H1 (cell line): ENCODE results near the gene COX14. TPM values are rescaled to one million over a fixed set of nuclear protein-coding genes. Genes with fewer than 3 reads are reported as not detected.

ENCODE experiments used
- CTCF ChIA-PET: fragments of 300-600 bp; sonication (Branson Sonifier 250); formaldehyde crosslinking; loops from one replicate; lab custom pipeline; 2021; ENCODE audit not compliant: partially characterized antibody; lab: Charles Lee
- POLR2A ChIA-PET: fragments of 300-600 bp; sonication (Branson Sonifier 250); formaldehyde crosslinking; loops from one replicate; lab custom pipeline; 2021; ENCODE audit warnings: inconsistent platforms; ENCODE audit not compliant: partially characterized antibody; lab: Charles Lee
- DNase-seq, 2 experiments: peaks; one replicate each; pipeline versions ENCODE4 v3.0.0 to v3.0.0-alpha.2; 2010 to 2022; ENCODE audit warnings: low spot score in 2 of 2, low read depth in 1 of 2, mixed read lengths in 1 of 2
- FAIRE-seq: peaks from 2 replicates; lab custom pipeline; 2011; peaks lifted over from hg19 to GRCh38; lab: Jason Lieb, UNC
- H2AFZ ChIP-seq: 2 replicates; pipeline ENCODE4 v1.8.1; 2012; ENCODE audit warnings: low read length, inconsistent platforms
- H2AK5ac ChIP-seq: 2 replicates; pipeline ENCODE4 v1.6.1; 2013; ENCODE audit warnings: low read depth, low read length
- H2BK120ac ChIP-seq: replicated peaks from 2 replicates; pipeline ENCODE3; 2013; ENCODE audit warnings: low read depth, low read length, inconsistent platforms
- H2BK12ac ChIP-seq: 2 replicates; pipeline ENCODE4 v1.6.1; 2013; ENCODE audit warnings: low read depth, low read length
- H2BK15ac ChIP-seq: 2 replicates; pipeline ENCODE4 v1.6.1; 2013; ENCODE audit warnings: low read length
- H2BK20ac ChIP-seq: 2 replicates; pipeline ENCODE4 v1.6.1; 2013; ENCODE audit warnings: low read length
- H2BK5ac ChIP-seq: 2 replicates; pipeline ENCODE4 v1.6.1; 2013; ENCODE audit warnings: low read depth, low read length
- H3K14ac ChIP-seq: 2 replicates; pipeline ENCODE4 v1.6.1; 2013; ENCODE audit warnings: inconsistent platforms; ENCODE audit not compliant: insufficient read length
- H3K18ac ChIP-seq: 2 replicates; pipeline ENCODE4 v1.6.1; 2013; ENCODE audit warnings: low read length; ENCODE audit errors: extremely low read depth
- H3K23ac ChIP-seq: 2 replicates; pipeline ENCODE4 v1.6.1; 2013; ENCODE audit warnings: inconsistent platforms; ENCODE audit not compliant: insufficient read length
- H3K23me2 ChIP-seq: 2 replicates; pipeline ENCODE4 v1.6.1; 2013; ENCODE audit warnings: low read depth, low read length
- H3K27ac ChIP-seq: 2 replicates; pipeline ENCODE4 v1.6.1; 2011; ENCODE audit warnings: low read depth, low read length, inconsistent platforms
- H3K27me3 ChIP-seq, 4 experiments: replicated peaks in 1 of 4; 1 replicate in 1 of 4; 2 replicates in 3 of 4; pipeline versions ENCODE4 v1.6.1 to v1.8.1; 2011 to 2013; ENCODE audit warnings: low read length in 3 of 4, mild to moderate bottlenecking in 3 of 4, inconsistent platforms in 2 of 4, mixed read lengths in 2 of 4, moderate library complexity in 1 of 4; ENCODE audit not compliant: control insufficient read depth in 3 of 4, insufficient read depth in 3 of 4; ENCODE audit errors: extremely low read depth in 1 of 4
- H3K36me3 ChIP-seq, 4 experiments: 2 replicates each; pipeline versions ENCODE4 v1.6.1 to v1.8.1; 2011 to 2013; ENCODE audit warnings: mild to moderate bottlenecking in 4 of 4, low read length in 3 of 4, moderate library complexity in 2 of 4, control low read depth in 1 of 4, inconsistent platforms in 1 of 4; ENCODE audit not compliant: insufficient read depth in 4 of 4, control insufficient read depth in 2 of 4
- H3K4ac ChIP-seq: replicated peaks from 2 replicates; pipeline ENCODE3; 2013; ENCODE audit warnings: low read length, low read depth, mixed read lengths, inconsistent platforms; ENCODE audit not compliant: insufficient read length
- H3K4me1 ChIP-seq, 4 experiments: replicated peaks in 1 of 4; 1 replicate in 1 of 4; 2 replicates in 3 of 4; pipeline versions ENCODE4 v1.6.1 to v1.8.1; 2011 to 2013; ENCODE audit warnings: low read length in 3 of 4, inconsistent platforms in 2 of 4, mixed read lengths in 1 of 4; ENCODE audit not compliant: insufficient read depth in 4 of 4, control insufficient read depth in 3 of 4
- H3K4me2 ChIP-seq, 2 experiments: 2 replicates each; pipeline versions ENCODE4 v1.6.1 to v1.8.1; 2011 to 2013; ENCODE audit warnings: low read depth in 2 of 2, low read length in 2 of 2, control low read depth in 1 of 2, inconsistent platforms in 1 of 2, mild to moderate bottlenecking in 1 of 2; ENCODE audit not compliant: insufficient read depth in 1 of 2
- H3K4me3 ChIP-seq, 4 experiments: fragments of 200-600, 300-600 bp in 1 of 4; sonication (generic), shearing (Covaris generic), sonication (Bioruptor Twin) in 1 of 4; 2 replicates each; pipeline versions ENCODE4 v1.5.1 to v1.8.1; 2011 to 2016; ENCODE audit warnings: low read length in 4 of 4, low read depth in 3 of 4, control low read depth in 2 of 4, inconsistent platforms in 2 of 4, mild to moderate bottlenecking in 2 of 4, mixed read lengths in 1 of 4, moderate library complexity in 1 of 4; ENCODE audit not compliant: insufficient read depth in 2 of 4; ENCODE audit errors: extremely low read depth in 1 of 4
- H3K56ac ChIP-seq: replicated peaks from 2 replicates; pipeline ENCODE3; 2013; ENCODE audit warnings: low read depth, mild to moderate bottlenecking, mixed read lengths, low read length, inconsistent platforms; ENCODE audit not compliant: insufficient read length
- H3K79me1 ChIP-seq: 2 replicates; pipeline ENCODE4 v1.6.1; 2013; ENCODE audit warnings: low read depth, low read length, control low read depth
- H3K79me2 ChIP-seq, 2 experiments: 2 replicates each; pipeline versions ENCODE4 v1.6.1 to v1.8.1; 2012 to 2013; ENCODE audit warnings: low read length in 2 of 2, mild to moderate bottlenecking in 2 of 2, inconsistent platforms in 1 of 2; ENCODE audit not compliant: insufficient read depth in 2 of 2, control insufficient read depth in 1 of 2
- H3K9ac ChIP-seq, 4 experiments: replicated peaks in 1 of 4; 1 replicate in 1 of 4; 2 replicates in 3 of 4; pipeline versions ENCODE4 v1.6.1 to v1.8.1; 2011 to 2013; ENCODE audit warnings: low read depth in 3 of 4, low read length in 3 of 4, control low read depth in 2 of 4, mild to moderate bottlenecking in 2 of 4, moderate library complexity in 2 of 4, inconsistent platforms in 1 of 4; ENCODE audit errors: extremely low read depth in 1 of 4
- H3K9me3 ChIP-seq, 2 experiments: 2 replicates each; pipeline versions ENCODE4 v1.6.1 to v1.8.1; 2012 to 2013; ENCODE audit warnings: mild to moderate bottlenecking in 2 of 2, moderate library complexity in 2 of 2, control low read depth in 1 of 2, inconsistent platforms in 1 of 2, low read depth in 1 of 2, low read length in 1 of 2, mixed read lengths in 1 of 2; ENCODE audit not compliant: insufficient read depth in 2 of 2
- H4K20me1 ChIP-seq, 2 experiments: replicated peaks in 1 of 2; 2 replicates each; pipeline versions ENCODE3 to v1.8.1; 2011 to 2013; ENCODE audit warnings: inconsistent platforms in 2 of 2, low read length in 2 of 2, mild to moderate bottlenecking in 1 of 2; ENCODE audit not compliant: insufficient read depth in 2 of 2, control insufficient read depth in 1 of 2
- H4K5ac ChIP-seq: 2 replicates; pipeline ENCODE4 v1.6.1; 2013; ENCODE audit warnings: low read length, low read depth, mixed read lengths, inconsistent platforms; ENCODE audit not compliant: insufficient read length
- H4K8ac ChIP-seq: 2 replicates; pipeline ENCODE4 v1.8.0; 2013; ENCODE audit warnings: mild to moderate bottlenecking, moderate library complexity, low read length, inconsistent platforms; ENCODE audit not compliant: insufficient read depth; ENCODE audit errors: extremely low read depth
- H4K91ac ChIP-seq: replicated peaks from 2 replicates; pipeline ENCODE3; 2013; ENCODE audit warnings: low read length, mixed read lengths, inconsistent platforms; ENCODE audit not compliant: insufficient read length
- CHD2 ChIP-seq: IDR thresholded peaks from 2 replicates; pipeline ENCODE4 v1.6.1; 2012; ENCODE audit warnings: low read length, improper control_type of control experiment
- GABPA ChIP-seq: IDR thresholded peaks from 2 replicates; pipeline ENCODE4 v1.6.1; 2011; ENCODE audit warnings: mild to moderate bottlenecking, low read length, moderate library complexity, borderline replicate concordance; ENCODE audit not compliant: insufficient read depth
- KDM5A ChIP-seq: fragments of 200-600 bp; IDR thresholded peaks from 2 replicates; pipeline ENCODE4 v1.7.1; 2012; ENCODE audit warnings: mild to moderate bottlenecking, low read length, inconsistent platforms, mixed read lengths
- MAX ChIP-seq: IDR thresholded peaks from 2 replicates; pipeline ENCODE4 v1.6.1; 2012; ENCODE audit warnings: inconsistent platforms
- NANOG ChIP-seq: IDR thresholded peaks from 2 replicates; pipeline ENCODE4 v1.6.1; 2011; ENCODE audit warnings: low read length, low read depth, mild to moderate bottlenecking, inconsistent platforms; ENCODE audit not compliant: insufficient read depth, poor library complexity, severe bottlenecking
- RNF2 ChIP-seq: fragments of 200-900, 300-1000 bp; sonication (generic); IDR thresholded peaks from 2 replicates; pipeline ENCODE4 v1.7.1; 2016; ENCODE audit warnings: borderline replicate concordance, low read depth, mild to moderate bottlenecking, antibody characterized with exemption, low read length; ENCODE audit not compliant: poor library complexity, severe bottlenecking; ENCODE audit errors: missing control alignments
- SIRT6 ChIP-seq: IDR thresholded peaks from one replicate; pipeline ENCODE4 v1.7.1; 2012; ENCODE audit warnings: low read length, inconsistent platforms
- SP1 ChIP-seq: IDR thresholded peaks from 2 replicates; pipeline ENCODE4 v1.6.1; 2011; ENCODE audit warnings: low read depth, low read length
- SP2 ChIP-seq: IDR thresholded peaks from 2 replicates; pipeline ENCODE4 v1.6.1; 2012; ENCODE audit warnings: mild to moderate bottlenecking, low read length, inconsistent platforms
- SRF ChIP-seq: IDR thresholded peaks from 2 replicates; pipeline ENCODE4 v1.6.1; 2011; ENCODE audit warnings: mild to moderate bottlenecking, low read depth, low read length, moderate library complexity
- WGBS, 2 experiments: shearing (Covaris generic) in 1 of 2; methylation state at CpG; one replicate each; pipeline versions ENCODE4 v1.1.6 to v1.1.7; 2013 to 2015; ENCODE audit warnings: low lambda C conversion rate in 2 of 2, mixed read lengths in 2 of 2, inconsistent platforms in 1 of 2, low coverage in 1 of 2, missing lambda C conversion rate in 1 of 2; ENCODE audit not compliant: insufficient replicate concordance in 2 of 2, insufficient coverage in 1 of 2, insufficient read length in 1 of 2; ENCODE audit errors: extremely low coverage in 1 of 2, missing lambda C conversion rate in 1 of 2; 5-methylcytosine and 5-hydroxymethylcytosine counted together
- polyA plus RNA-seq, 7 experiments: library from polyadenylated mRNA; depleted of rRNA in 3 of 7; stranded (reverse) in 5 of 7; unstranded in 2 of 7; fragments of >200 nt in 5 of 7; fragments of 200-250 nt in 2 of 7; gene quantifications; 1 replicate in 5 of 7; 2 replicates in 1 of 7; 4 replicates in 1 of 7; pipeline versions ENCODE4 v1.2.1 to v1.2.3, GENCODE V29; 2011 to 2013; ENCODE audit warnings: missing spikeins in 2 of 7, mixed read lengths in 2 of 7
- total RNA-seq: library from RNA; stranded (reverse); fragmentation: NEBNext Ultra II Directional; extraction: Animal tissue kit (Norgen Biotek cat#: 25700); gene quantifications from 2 replicates; pipeline ENCODE4 v1.2.1, GENCODE V29; 2021
- TF ChIP-seq, protein P1 (sequence below): IDR thresholded peaks from 2 replicates; pipeline ENCODE4 v1.6.1; 2011; ENCODE audit warnings: low read length, improper control_type of control experiment
- TF ChIP-seq, protein P2 (sequence below): IDR thresholded peaks from 2 replicates; pipeline ENCODE4 v1.6.1; 2012; ENCODE audit warnings: inconsistent platforms

COX14 gene
- total and polyA plus RNA-seq, 2 of the 8 experiments (the other 6 are each of a cell fraction or from before 2014, with no cell fraction given): 40.1 to 102 TPM

DNA sequence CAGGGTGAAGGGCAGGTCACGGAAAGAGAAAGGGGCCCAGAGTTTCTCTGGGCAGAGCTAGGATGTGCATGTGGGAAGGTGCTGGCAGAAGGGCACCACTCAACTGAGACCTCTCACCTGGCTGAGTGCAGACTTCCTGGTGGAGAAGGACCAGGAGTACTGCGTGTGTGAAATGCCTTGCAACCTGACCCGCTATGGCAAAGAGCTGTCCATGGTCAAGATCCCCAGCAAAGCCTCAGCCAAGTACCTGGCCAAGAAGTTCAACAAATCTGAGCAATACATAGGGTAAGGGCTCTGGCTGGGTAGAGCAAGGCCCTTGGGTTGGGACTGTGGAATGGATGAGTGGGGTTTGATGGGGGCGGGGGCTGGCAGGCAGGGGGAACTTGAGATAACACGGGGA is 32.3 kb upstream of the COX14 start:
- DNase-seq (no peak), FAIRE-seq (no peak)
- H2BK5ac ChIP-seq: no peak overlapping the region
- no peak overlapping the region for H2BK15ac ChIP-seq
- no peaks in the 10 kb centered on the region for H3K79me1 ChIP-seq
- no peak overlapping the region for H3K56ac ChIP-seq
- no peak overlapping the region for H3K14ac ChIP-seq
- H2BK120ac ChIP-seq: no peak overlapping the region
- peaks cover 0 to 15% (median 9%) of the 10 kb centered on the region in 4 experiments; a peak in 5 of 7 replicates for H3K27me3 ChIP-seq
- H2AK5ac ChIP-seq: no peak overlapping the region
- no peak overlapping the region for H3K23ac ChIP-seq
- H3K4ac ChIP-seq: no peak overlapping the region
- no peaks in the 10 kb centered on the region for H3K9me3 ChIP-seq
- H3K27ac ChIP-seq: no peak overlapping the region
- 90% methylated on average over 4 of the region's 5 CpGs; no CpG with 5 or more reads in 1 of the 2 experiments for WGBS, 2 experiments
- peaks cover 3% of the 10 kb centered on the region for H3K23me2 ChIP-seq
- no peaks in the 10 kb centered on the region for H4K20me1 ChIP-seq
- H2BK20ac ChIP-seq: no peak overlapping the region
- no peaks in the 10 kb centered on the region for H3K36me3 ChIP-seq
- no peak overlapping the region for H3K9ac ChIP-seq
- H2BK12ac ChIP-seq: no peak overlapping the region
- ChIA-PET CTCF (interaction anchor here (0.7 to 27.3 kb wide), 8 partner anchors 9 to 773 kb away, joined by 3 to 625 read pairs (median 4); partner anchors contain the start of genes AQP6, COX14 and GPD1), POLR2A (interaction anchor here (1.6 to 1.7 kb wide), 3 partner anchors 8 to 87 kb away, joined by 4 to 6 read pairs (median 4); partner anchors contain the start of gene CERS5)
- no peak overlapping the region for H4K5ac ChIP-seq
- H3K79me2 ChIP-seq: peaks cover 0 to 3% of the 10 kb centered on the region in 2 experiments; a peak in 1 of 4 replicates
- no peak overlapping the region for H3K4me2 ChIP-seq
- H3K4me1 ChIP-seq: peaks cover 0 to 8% (median under 1%) of the 10 kb centered on the region in 4 experiments; a peak in 2 of 7 replicates
- H3K18ac ChIP-seq: no peak overlapping the region
- no peak overlapping the region for H2AFZ ChIP-seq
- no peak overlapping the region for H3K4me3 ChIP-seq
- no peak overlapping the region for H4K91ac ChIP-seq
- H4K8ac ChIP-seq: no peak overlapping the region
- TF ChIP-seq, protein P1, sequence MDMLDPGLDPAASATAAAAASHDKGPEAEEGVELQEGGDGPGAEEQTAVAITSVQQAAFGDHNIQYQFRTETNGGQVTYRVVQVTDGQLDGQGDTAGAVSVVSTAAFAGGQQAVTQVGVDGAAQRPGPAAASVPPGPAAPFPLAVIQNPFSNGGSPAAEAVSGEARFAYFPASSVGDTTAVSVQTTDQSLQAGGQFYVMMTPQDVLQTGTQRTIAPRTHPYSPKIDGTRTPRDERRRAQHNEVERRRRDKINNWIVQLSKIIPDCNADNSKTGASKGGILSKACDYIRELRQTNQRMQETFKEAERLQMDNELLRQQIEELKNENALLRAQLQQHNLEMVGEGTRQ: no peak
- TF ChIP-seq SP2 (no peak), KDM5A (no peak), SP1 (no peak), GABPA (no peak), SIRT6 (no peak), SRF (no peak), NANOG (no peak), MAX (no peak), RNF2 (no peak), CHD2 (no peak)
- TF ChIP-seq, protein P2, sequence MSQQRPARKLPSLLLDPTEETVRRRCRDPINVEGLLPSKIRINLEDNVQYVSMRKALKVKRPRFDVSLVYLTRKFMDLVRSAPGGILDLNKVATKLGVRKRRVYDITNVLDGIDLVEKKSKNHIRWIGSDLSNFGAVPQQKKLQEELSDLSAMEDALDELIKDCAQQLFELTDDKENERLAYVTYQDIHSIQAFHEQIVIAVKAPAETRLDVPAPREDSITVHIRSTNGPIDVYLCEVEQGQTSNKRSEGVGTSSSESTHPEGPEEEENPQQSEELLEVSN: no peak
